K562 (cell line): Measurements from ENCODE around the gene PDE11A. TPM values are rescaled to one million over a fixed set of nuclear protein-coding genes. Genes with fewer than 3 reads are reported as not detected.

ENCODE experiments used
- ATAC-seq: fragments of 200-7000 bp; cut with Tn5 transposase; 3 replicates; pipeline ENCODE4 v1.9.1; 2020; ENCODE audit warnings: moderate library complexity
- BruUV-seq: library from RNA; stranded (reverse); fragments of 400-500 nt; replicated peaks from 2 replicates; lab custom pipeline; 2021; lab: Mats Ljungman, UMichigan
- CTCF ChIA-PET: fragments of 300-600 bp; formaldehyde crosslinking; extraction: SDS; loops from one replicate; lab custom pipeline; 2021; ENCODE audit warnings: low intra/inter-chr PET ratio; lab: Yijun Ruan, JAX
- POLR2A ChIA-PET: fragments of 300-600, 350-650 bp; sonication (Branson Sonifier 250); formaldehyde crosslinking; extraction: SDS; loops from one replicate; lab custom pipeline; 2021; ENCODE audit warnings: antibody characterized with exemption, inconsistent platforms; lab: Yijun Ruan, JAX
- DNase-seq, 4 experiments: peaks; one replicate each; pipeline versions ENCODE4 v3.0.0 to v3.0.0-alpha.2; 2011 to 2018; ENCODE audit warnings: low spot score in 3 of 4, mixed read lengths in 3 of 4; ENCODE audit errors: extremely low read depth in 1 of 4
- FAIRE-seq: peaks from 2 replicates; lab custom pipeline; 2011; peaks lifted over from hg19 to GRCh38; lab: Jason Lieb, UNC
- H2AFZ ChIP-seq: 2 replicates; pipeline ENCODE4 v1.6.0; 2011; ENCODE audit warnings: low read depth, low read length, control low read depth, inconsistent platforms
- H3K27ac ChIP-seq: fragments of 200-600 bp; 3 replicates; pipeline ENCODE4 v1.8.0; 2011; ENCODE audit warnings: low read depth, mild to moderate bottlenecking, control low read depth, inconsistent platforms, low read length, moderate library complexity, mixed read lengths; ENCODE audit errors: extremely low read depth
- H3K27me3 ChIP-seq, 2 experiments: fragments of 300-600 bp in 1 of 2; 2 replicates in 1 of 2; 3 replicates in 1 of 2; pipeline versions ENCODE4 v1.6.0 to v1.8.0; 2011; ENCODE audit warnings: inconsistent platforms in 2 of 2, low read length in 2 of 2, mild to moderate bottlenecking in 1 of 2, mixed read lengths in 1 of 2, moderate library complexity in 1 of 2; ENCODE audit not compliant: control insufficient read depth in 2 of 2, insufficient read depth in 2 of 2
- H3K36me3 ChIP-seq: fragments of 300-600 bp; 3 replicates; pipeline ENCODE4 v1.8.0; 2011; ENCODE audit warnings: mild to moderate bottlenecking, low read length, inconsistent platforms; ENCODE audit not compliant: control insufficient read depth, insufficient read depth
- H3K4me1 ChIP-seq, 2 experiments: fragments of 200-600 bp in 1 of 2; replicated peaks in 1 of 2; 2 replicates in 1 of 2; 3 replicates in 1 of 2; pipeline versions ENCODE4 v1.5.1 to v1.8.0; 2011; ENCODE audit warnings: inconsistent platforms in 2 of 2, low read length in 2 of 2, mild to moderate bottlenecking in 1 of 2, mixed read lengths in 1 of 2, moderate library complexity in 1 of 2; ENCODE audit not compliant: control insufficient read depth in 2 of 2, insufficient read depth in 2 of 2
- H3K4me2 ChIP-seq: 2 replicates; pipeline ENCODE4 v1.6.1; 2011; ENCODE audit warnings: low read length, control low read depth, inconsistent platforms, mixed read lengths; ENCODE audit not compliant: insufficient read depth
- H3K4me3 ChIP-seq: fragments of 200-600 bp; sonication (generic), shearing (Covaris generic); 2 replicates; pipeline ENCODE4 v1.5.1; 2016; ENCODE audit warnings: control low read depth, inconsistent platforms
- H3K79me2 ChIP-seq: fragments of 200-600 bp; 3 replicates; pipeline ENCODE4 v1.8.0; 2011; ENCODE audit warnings: low read length, inconsistent platforms; ENCODE audit not compliant: control insufficient read depth, insufficient read depth
- H3K9ac ChIP-seq, 2 experiments: 2 replicates each; pipeline versions ENCODE4 v1.6.0 to v1.6.1; 2011; ENCODE audit warnings: low read depth in 2 of 2, low read length in 2 of 2, control low read depth in 1 of 2, inconsistent platforms in 1 of 2, mild to moderate bottlenecking in 1 of 2, mixed read lengths in 1 of 2; ENCODE audit not compliant: insufficient read depth in 1 of 2
- H3K9me1 ChIP-seq: one replicate; pipeline ENCODE4 v1.6.0; 2011; ENCODE audit warnings: inconsistent platforms, mild to moderate bottlenecking, low read length, moderate library complexity; ENCODE audit not compliant: control insufficient read depth, insufficient read depth
- H3K9me3 ChIP-seq: replicated peaks from 2 replicates; pipeline ENCODE4 v1.5.1; 2011; ENCODE audit warnings: low read depth, low read length, inconsistent platforms; ENCODE audit not compliant: control insufficient read depth, insufficient read depth
- H4K20me1 ChIP-seq: replicated peaks from 2 replicates; pipeline ENCODE4 v1.6.1; 2011; ENCODE audit warnings: low read length, inconsistent platforms, mixed read lengths; ENCODE audit not compliant: control insufficient read depth, insufficient read depth
- CHCHD3 ChIP-seq: fragments of 250-450 bp; sonication (Bioruptor Pico); IDR thresholded peaks from 2 replicates; pipeline ENCODE4 v2.1.2; 2022; ENCODE audit warnings: mild to moderate bottlenecking
- HMGN3 ChIP-seq: IDR thresholded peaks from 2 replicates; pipeline ENCODE4 v1.6.1; 2011; ENCODE audit warnings: borderline replicate concordance, low read depth, mild to moderate bottlenecking, mixed read lengths, low read length; ENCODE audit not compliant: insufficient read length; ENCODE audit errors: extremely low read depth
- MAFG ChIP-seq: fragments of 450-650 bp; conservative IDR thresholded peaks from 2 replicates; pipeline ENCODE4 v1.6.1; 2016; ENCODE audit warnings: missing genetic modification characterization, missing compliant biosample characterization
- MBD2 ChIP-seq: sonication (generic); IDR thresholded peaks from 2 replicates; pipeline ENCODE4 v1.6.1; 2016; ENCODE audit warnings: low read depth, borderline replicate concordance
- MEF2A ChIP-seq: IDR thresholded peaks from 2 replicates; pipeline ENCODE4 v1.6.1; 2011; ENCODE audit warnings: low read depth, mild to moderate bottlenecking, low read length, moderate library complexity; ENCODE audit not compliant: control insufficient read depth
- NFATC3 ChIP-seq: fragments of 450-650 bp; IDR thresholded peaks from 2 replicates; pipeline ENCODE4 v1.6.1; 2017; ENCODE audit warnings: mild to moderate bottlenecking
- NRF1 ChIP-seq, 2 experiments: fragments of 450-650 bp; IDR thresholded peaks in 1 of 2; conservative IDR thresholded peaks in 1 of 2; 2 replicates each; pipeline ENCODE4 v1.6.1; 2014; ENCODE audit warnings: mild to moderate bottlenecking in 2 of 2
- PPARD ChIP-seq: fragments of 250-450 bp; sonication (Bioruptor Pico); IDR thresholded peaks from 2 replicates; pipeline ENCODE4 v1.8.0; 2022; ENCODE audit warnings: inconsistent platforms, mild to moderate bottlenecking, moderate library complexity
- TGIF2 ChIP-seq: sonication (generic); formaldehyde crosslinking; IDR thresholded peaks from 2 replicates; pipeline ENCODE4 v1.8.1; 2022; ENCODE audit warnings: mild to moderate bottlenecking, missing genetic modification reagents, moderate library complexity
- ZNF408 ChIP-seq: fragments of 250-450 bp; sonication (Bioruptor Pico); IDR thresholded peaks from 2 replicates; pipeline ENCODE4 v1.4.0; 2020; ENCODE audit warnings: low read depth, mild to moderate bottlenecking, moderate library complexity
- ZNF780A ChIP-seq: fragments of 250-450 bp; sonication (Bioruptor Pico); IDR thresholded peaks from 2 replicates; pipeline ENCODE4 v1.5.0; 2021; ENCODE audit warnings: mild to moderate bottlenecking
- in situ Hi-C: fragments of 300-500 bp; cut with MboI; formaldehyde crosslinking; loops from 4 replicates; pipeline ENCODE4 v1.15.0; 2018; ENCODE audit warnings: inconsistent platforms, mixed read lengths
- intact Hi-C: fragments of 100-400 bp; cut with micrococcal nuclease; formaldehyde crosslinking; loops from 2 replicates; pipeline ENCODE4 v1.14.2; 2022
- polyA plus RNA-seq, 8 experiments: library from polyadenylated mRNA; depleted of rRNA in 4 of 8; stranded (reverse) in 5 of 8; unstranded in 3 of 8; fragments of >200 nt; fragmentation: Nextera tagmentation in 2 of 8; fragmentation: Illumina TruSeq in 1 of 8; extraction: Ambion mirVana in 2 of 8; extraction: Trizol in 1 of 8; gene quantifications; 2 replicates each; pipeline versions ENCODE4 v1.2.1 to v1.2.3, GENCODE V29; 2011 to 2014; ENCODE audit warnings: inconsistent platforms in 1 of 8, missing spikeins in 1 of 8
- total RNA-seq, 7 experiments: library from RNA; depleted of rRNA in 6 of 7; stranded (reverse); fragments of >200 nt in 6 of 7; fragmentation: Illumina TruSeq in 2 of 7; extraction: Trizol in 2 of 7; gene quantifications; 2 replicates each; pipeline versions ENCODE4 v1.2.1 to v1.2.3, GENCODE V29; 2011 to 2021; ENCODE audit warnings: low replicate concordance in 1 of 7
- TF ChIP-seq, protein P1 (sequence below): fragments of 250-450 bp; sonication (Bioruptor Pico); IDR thresholded peaks from 2 replicates; pipeline ENCODE4 v1.5.0; 2020; ENCODE audit warnings: mild to moderate bottlenecking
- TF ChIP-seq, protein P2 (sequence below), 2 experiments: fragments of 200-800 bp in 1 of 2; sonication (Bioruptor generic) in 1 of 2; sonication (generic) in 1 of 2; formaldehyde crosslinking in 1 of 2; IDR thresholded peaks in 1 of 2; conservative IDR thresholded peaks in 1 of 2; 2 replicates each; pipeline versions ENCODE4 v1.5.0 to v1.6.1; 2016 to 2020; ENCODE audit warnings: missing compliant biosample characterization in 1 of 2, missing genetic modification characterization in 1 of 2, missing genetic modification reagents in 1 of 2
- TF ChIP-seq, protein P3 (sequence below): fragments of 450-650 bp; IDR thresholded peaks from 2 replicates; pipeline ENCODE4 v1.6.1; 2016
- TF ChIP-seq, protein P4 (sequence below): fragments of 450-650 bp; formaldehyde crosslinking; IDR thresholded peaks from 2 replicates; pipeline ENCODE4 v1.4.0; 2020; ENCODE audit warnings: mild to moderate bottlenecking, moderate library complexity

Gene PDE11A
- total and polyA plus RNA-seq, 9 of the 15 experiments (the other 6 are each of a cell fraction or from before 2014, with no cell fraction given): 3.2 to 22.1 (median 5.7) TPM

GRCh38 chr2:177666408-177666807, 406.2 kb downstream of the PDE11A start:
- no peaks in the 10 kb centered on the region for H3K79me2 ChIP-seq
- no peaks in the 10 kb centered on the region; a peak in 1 of 5 replicates for H3K27me3 ChIP-seq
- H3K4me1 ChIP-seq: peaks cover 0 to 6% of the 10 kb centered on the region in 2 experiments; a peak in 2 of 5 replicates
- FAIRE-seq (no peak), DNase-seq (peak in 1 of 4 experiments; percentile 43), ATAC-seq (peak; percentile 63)
- no peak overlapping the region for H2AFZ ChIP-seq
- intact Hi-C loops: no loop called here
- H3K4me2 ChIP-seq: no peak overlapping the region
- POLR2A ChIA-PET: interaction anchor here (0.7 to 2.3 kb wide), 4 partner anchors 10 to 14 kb away, joined by 3 to 8 read pairs (median 5); no protein-coding TSS in a partner anchor
- H3K9me3 ChIP-seq: no peaks in the 10 kb centered on the region
- no peaks in the 10 kb centered on the region for H4K20me1 ChIP-seq
- in situ Hi-C loops: no loop called here
- no peak overlapping the region for H3K27ac ChIP-seq
- H3K9me1 ChIP-seq: no peaks in the 10 kb centered on the region
- CTCF ChIA-PET: no interaction called here
- H3K36me3 ChIP-seq: no peaks in the 10 kb centered on the region
- no TSS peak for BruUV-seq
- no peak overlapping the region for H3K4me3 ChIP-seq
- no peak overlapping the region for H3K9ac ChIP-seq
- TF ChIP-seq, protein P1, sequence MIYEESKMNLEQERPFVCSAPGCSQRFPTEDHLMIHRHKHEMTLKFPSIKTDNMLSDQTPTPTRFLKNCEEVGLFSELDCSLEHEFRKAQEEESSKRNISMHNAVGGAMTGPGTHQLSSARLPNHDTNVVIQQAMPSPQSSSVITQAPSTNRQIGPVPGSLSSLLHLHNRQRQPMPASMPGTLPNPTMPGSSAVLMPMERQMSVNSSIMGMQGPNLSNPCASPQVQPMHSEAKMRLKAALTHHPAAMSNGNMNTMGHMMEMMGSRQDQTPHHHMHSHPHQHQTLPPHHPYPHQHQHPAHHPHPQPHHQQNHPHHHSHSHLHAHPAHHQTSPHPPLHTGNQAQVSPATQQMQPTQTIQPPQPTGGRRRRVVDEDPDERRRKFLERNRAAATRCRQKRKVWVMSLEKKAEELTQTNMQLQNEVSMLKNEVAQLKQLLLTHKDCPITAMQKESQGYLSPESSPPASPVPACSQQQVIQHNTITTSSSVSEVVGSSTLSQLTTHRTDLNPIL (CRISPR knock-in tag): no peak
- TF ChIP-seq ZNF780A (CRISPR knock-in tag): no peak
- no peak for TF ChIP-seq TGIF2 (CRISPR knock-in tag)
- TF ChIP-seq, protein P2, sequence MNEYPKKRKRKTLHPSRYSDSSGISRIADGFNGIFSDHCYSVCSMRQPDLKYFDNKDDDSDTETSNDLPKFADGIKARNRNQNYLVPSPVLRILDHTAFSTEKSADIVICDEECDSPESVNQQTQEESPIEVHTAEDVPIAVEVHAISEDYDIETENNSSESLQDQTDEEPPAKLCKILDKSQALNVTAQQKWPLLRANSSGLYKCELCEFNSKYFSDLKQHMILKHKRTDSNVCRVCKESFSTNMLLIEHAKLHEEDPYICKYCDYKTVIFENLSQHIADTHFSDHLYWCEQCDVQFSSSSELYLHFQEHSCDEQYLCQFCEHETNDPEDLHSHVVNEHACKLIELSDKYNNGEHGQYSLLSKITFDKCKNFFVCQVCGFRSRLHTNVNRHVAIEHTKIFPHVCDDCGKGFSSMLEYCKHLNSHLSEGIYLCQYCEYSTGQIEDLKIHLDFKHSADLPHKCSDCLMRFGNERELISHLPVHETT (CRISPR knock-in tag; conservative IDR thresholded peaks at IDR 0.05 in 1 of 2, IDR thresholded peaks at IDR 0.05 in 1 of 2): no peak
- no peak for TF ChIP-seq ZNF408
- no peak for TF ChIP-seq HMGN3
- TF ChIP-seq NRF1 (conservative IDR thresholded peaks at IDR 0.05 in 1 of 2, IDR thresholded peaks at IDR 0.05 in 1 of 2): no peak
- TF ChIP-seq MAFG (tag): peak; percentile 69
- TF ChIP-seq, protein P3, sequence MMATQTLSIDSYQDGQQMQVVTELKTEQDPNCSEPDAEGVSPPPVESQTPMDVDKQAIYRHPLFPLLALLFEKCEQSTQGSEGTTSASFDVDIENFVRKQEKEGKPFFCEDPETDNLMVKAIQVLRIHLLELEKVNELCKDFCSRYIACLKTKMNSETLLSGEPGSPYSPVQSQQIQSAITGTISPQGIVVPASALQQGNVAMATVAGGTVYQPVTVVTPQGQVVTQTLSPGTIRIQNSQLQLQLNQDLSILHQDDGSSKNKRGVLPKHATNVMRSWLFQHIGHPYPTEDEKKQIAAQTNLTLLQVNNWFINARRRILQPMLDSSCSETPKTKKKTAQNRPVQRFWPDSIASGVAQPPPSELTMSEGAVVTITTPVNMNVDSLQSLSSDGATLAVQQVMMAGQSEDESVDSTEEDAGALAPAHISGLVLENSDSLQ: peak; percentile 19; the same call in 1 of the 2 replicates
- no peak for TF ChIP-seq CHCHD3 (CRISPR knock-in tag)
- no peak for TF ChIP-seq PPARD (CRISPR knock-in tag)
- TF ChIP-seq MEF2A: no peak
- TF ChIP-seq NFATC3: no peak
- TF ChIP-seq, protein P4, sequence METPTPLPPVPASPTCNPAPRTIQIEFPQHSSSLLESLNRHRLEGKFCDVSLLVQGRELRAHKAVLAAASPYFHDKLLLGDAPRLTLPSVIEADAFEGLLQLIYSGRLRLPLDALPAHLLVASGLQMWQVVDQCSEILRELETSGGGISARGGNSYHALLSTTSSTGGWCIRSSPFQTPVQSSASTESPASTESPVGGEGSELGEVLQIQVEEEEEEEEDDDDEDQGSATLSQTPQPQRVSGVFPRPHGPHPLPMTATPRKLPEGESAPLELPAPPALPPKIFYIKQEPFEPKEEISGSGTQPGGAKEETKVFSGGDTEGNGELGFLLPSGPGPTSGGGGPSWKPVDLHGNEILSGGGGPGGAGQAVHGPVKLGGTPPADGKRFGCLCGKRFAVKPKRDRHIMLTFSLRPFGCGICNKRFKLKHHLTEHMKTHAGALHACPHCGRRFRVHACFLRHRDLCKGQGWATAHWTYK (CRISPR knock-in tag): no peak
- no peak for TF ChIP-seq MBD2
